ENCODE results near the gene ABI3BP.

The ABI3BP gene

DNA sequence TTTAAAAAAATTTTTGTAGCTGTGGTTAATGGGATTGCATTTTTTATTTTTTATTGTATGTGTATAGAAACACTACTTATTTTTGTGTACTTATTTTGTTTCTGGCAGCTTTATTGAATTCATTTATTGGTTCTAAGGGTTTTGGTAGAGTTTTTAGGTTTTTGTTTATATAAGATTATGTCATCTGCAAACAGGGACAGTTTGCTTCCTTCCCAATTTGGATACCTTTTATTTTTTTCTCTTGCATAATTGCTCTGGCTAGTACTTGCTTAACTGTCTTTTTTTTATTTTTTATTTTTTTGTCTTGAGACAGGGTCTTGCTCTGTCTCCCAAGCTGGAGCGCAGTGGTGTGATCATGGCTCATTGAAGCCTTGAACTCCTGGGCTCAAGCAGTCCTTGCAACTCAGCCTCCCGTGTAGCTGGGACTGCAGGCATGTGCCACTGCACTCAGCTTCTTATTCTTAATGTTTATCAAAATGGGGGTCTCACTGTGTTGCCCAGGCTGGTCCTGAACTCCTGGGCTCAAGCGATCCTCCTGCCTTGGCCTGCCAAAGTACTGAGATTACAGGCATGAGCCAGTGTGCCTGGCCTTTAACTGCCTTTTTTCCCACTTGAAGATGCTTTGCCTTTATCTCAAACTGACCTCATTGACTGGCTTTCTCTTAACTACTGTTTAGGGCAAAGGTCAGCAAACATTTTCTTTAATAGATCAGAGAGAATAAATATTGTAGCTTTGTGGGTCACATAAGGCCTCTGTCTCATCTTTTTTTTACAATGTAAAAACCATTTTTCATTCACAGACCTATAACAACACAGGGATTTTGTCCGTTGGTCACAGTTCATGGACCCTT, 275.4 kb downstream of the ABI3BP start:
- DNase-seq: no peak

GRCh38 chr3:100717063-100717462, 276.2 kb downstream of the ABI3BP start:
- no peak for DNase-seq

- DNase-seq: no peak
Measured at GRCh38 chr3:100715176-100715575, 278.0 kb downstream of the ABI3BP start.

DNA sequence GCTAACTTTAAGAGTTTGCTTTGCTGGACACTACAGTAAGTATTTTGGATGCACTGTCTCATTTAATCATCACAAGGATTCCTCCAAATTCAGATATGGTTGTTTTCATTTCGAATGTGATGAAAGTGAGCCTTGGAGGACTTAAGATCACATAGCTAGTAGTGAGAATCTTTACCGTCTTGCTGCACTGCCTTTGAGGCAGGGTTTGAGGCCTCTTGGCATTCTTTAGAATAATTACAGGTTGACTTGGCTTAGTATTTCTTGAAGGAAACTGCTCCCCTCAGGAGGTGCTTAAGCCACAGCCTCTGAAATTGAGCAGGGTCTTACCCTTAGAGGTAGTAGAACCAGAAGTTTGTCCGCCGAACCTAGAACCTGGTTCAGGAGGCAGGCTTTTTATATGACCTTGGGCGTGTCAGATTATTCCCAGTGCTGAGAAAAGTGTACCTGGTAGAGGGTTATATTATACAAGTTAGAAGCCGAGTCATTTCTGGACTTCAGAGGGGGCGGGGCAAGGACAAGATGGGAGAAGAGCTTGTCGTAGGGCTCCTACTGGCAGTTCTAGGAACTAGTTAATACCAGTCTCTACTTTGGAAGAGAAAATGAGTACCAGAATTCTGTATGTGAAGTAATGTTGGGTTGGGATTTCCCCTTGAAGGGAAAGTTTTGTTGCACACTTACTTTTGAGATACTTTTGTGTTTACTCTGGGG, 282.8 kb downstream of the ABI3BP start:
- peak; percentile 88 for DNase-seq

GRCh38 chr3:100709842-100710260, 283.4 kb downstream of the ABI3BP start:
- DNase-seq: peak; percentile 59

GRCh38 chr3:100708989-100709841, 284.0 kb downstream of the ABI3BP start, which contains the start of gene TFG:
Gene TFG, plus strand, starts transcription at chr3:100709494. Its CDS starts 4,192 bp downstream, at chr3:100713686.
- peak; percentile 99 for DNase-seq

- no peak for DNase-seq
Measured at GRCh38 chr3:100708644-100708988, 284.6 kb downstream of the ABI3BP start.

GRCh38 chr3:100706365-100706764, 286.9 kb downstream of the ABI3BP start:
- no peak for DNase-seq

- DNase-seq: no peak
Measured at GRCh38 chr3:100703865-100704264, 289.4 kb downstream of the ABI3BP start.

DNA sequence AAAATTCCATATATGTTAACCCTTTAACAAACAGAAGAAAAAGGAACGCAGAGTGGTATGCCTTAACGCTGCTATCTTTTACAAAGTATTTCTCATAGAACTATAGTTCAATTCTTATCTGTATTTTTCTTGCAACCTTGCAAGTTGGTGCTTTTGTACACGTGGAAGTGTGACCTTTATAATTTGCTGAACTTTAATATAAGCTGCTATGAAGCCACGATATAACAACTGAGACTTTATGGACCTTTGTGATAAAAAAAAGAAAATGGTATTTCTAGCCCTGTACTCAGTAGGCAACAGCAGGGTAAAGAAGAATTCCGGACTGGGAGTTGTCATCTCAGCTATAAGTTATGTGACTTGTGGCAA, 290.3 kb downstream of the ABI3BP start:
- DNase-seq: no peak

- DNase-seq: no peak
Measured at GRCh38 chr3:100702082-100702979, 290.9 kb downstream of the ABI3BP start.

- DNase-seq: no peak
Measured at GRCh38 chr3:100700708-100701107, 292.5 kb downstream of the ABI3BP start.
